Epithelial cell of esophagus (primary cell): ENCODE measurements around the gene ANKRD27.

ENCODE experiments used
- DNase-seq: peaks from one replicate; pipeline ENCODE4 v3.0.0; 2010; ENCODE audit warnings: low read depth
- H3K4me3 ChIP-seq: 2 replicates; pipeline ENCODE4 v1.5.1; 2011; ENCODE audit warnings: mild to moderate bottlenecking, low read length, control low read depth
- TF ChIP-seq, protein P1 (sequence below): IDR thresholded peaks from 2 replicates; pipeline ENCODE4 v1.5.1; 2011; ENCODE audit warnings: low read depth, mild to moderate bottlenecking, low read length, control low read depth, inconsistent platforms; ENCODE audit not compliant: insufficient read depth; ENCODE audit errors: missing control alignments

The ANKRD27 gene

GRCh38 chr19:32651729-32652140 lies 23.2 kb downstream of the ANKRD27 start:
- H3K4me3 ChIP-seq, result no peak overlapping the region
- TF ChIP-seq, protein P1, sequence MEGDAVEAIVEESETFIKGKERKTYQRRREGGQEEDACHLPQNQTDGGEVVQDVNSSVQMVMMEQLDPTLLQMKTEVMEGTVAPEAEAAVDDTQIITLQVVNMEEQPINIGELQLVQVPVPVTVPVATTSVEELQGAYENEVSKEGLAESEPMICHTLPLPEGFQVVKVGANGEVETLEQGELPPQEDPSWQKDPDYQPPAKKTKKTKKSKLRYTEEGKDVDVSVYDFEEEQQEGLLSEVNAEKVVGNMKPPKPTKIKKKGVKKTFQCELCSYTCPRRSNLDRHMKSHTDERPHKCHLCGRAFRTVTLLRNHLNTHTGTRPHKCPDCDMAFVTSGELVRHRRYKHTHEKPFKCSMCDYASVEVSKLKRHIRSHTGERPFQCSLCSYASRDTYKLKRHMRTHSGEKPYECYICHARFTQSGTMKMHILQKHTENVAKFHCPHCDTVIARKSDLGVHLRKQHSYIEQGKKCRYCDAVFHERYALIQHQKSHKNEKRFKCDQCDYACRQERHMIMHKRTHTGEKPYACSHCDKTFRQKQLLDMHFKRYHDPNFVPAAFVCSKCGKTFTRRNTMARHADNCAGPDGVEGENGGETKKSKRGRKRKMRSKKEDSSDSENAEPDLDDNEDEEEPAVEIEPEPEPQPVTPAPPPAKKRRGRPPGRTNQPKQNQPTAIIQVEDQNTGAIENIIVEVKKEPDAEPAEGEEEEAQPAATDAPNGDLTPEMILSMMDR, result no peak
- no peak for DNase-seq

GRCh38 chr19:32650671-32651070 lies 24.3 kb downstream of the ANKRD27 start:
- TF ChIP-seq, protein P1, result no peak
- no peak for DNase-seq
- H3K4me3 ChIP-seq, result no peak overlapping the region

DNA sequence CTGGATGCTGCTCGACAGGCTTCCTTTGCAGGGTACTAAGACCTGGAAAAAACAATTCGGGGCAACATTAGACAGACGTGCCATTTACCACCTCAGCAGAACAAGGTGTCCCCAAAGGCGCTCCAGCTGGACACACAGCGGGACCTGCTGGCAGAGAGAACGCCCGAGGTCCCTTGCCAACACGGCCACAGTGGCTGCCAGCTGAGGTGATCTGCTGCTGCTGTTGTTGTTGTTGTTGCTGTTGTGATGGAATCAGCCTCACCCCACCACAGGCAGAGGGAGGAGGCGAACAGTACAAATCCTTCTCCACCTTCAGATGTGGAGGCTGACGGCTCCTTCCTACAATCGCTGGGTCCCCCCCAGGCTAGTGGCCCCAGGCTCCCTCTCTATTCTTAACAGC lies 25.2 kb downstream of the ANKRD27 start:
- DNase-seq, result no peak
- no peak overlapping the region for H3K4me3 ChIP-seq
- TF ChIP-seq, protein P1, result no peak

DNA sequence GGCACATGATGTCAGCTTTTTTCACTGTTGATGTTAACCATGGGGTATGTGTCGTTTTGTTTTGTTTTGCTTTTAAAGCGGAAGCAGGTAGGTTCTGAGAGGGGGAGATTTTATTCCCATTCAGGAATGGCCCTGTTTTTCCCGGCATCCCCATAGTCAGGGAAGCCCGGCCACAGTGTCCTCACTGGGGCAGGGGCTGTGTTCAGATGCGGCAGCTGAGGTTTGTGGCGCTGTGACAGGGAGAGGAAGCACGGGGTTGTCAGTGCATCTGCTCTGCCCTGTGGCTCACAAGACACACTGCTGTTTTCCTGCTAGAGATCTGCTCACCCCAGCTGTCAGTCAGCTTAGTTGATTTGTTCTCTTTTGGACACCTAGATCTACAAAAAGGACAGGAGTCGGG lies 27.6 kb downstream of the ANKRD27 start:
- no peak for DNase-seq
- TF ChIP-seq, protein P1, result no peak
- H3K4me3 ChIP-seq, result no peak overlapping the region

- H3K4me3 ChIP-seq, result no peak overlapping the region
- DNase-seq, result no peak
- TF ChIP-seq, protein P1, result no peak
Measured at GRCh38 chr19:32646556-32646955, 28.4 kb downstream of the ANKRD27 start.

DNA sequence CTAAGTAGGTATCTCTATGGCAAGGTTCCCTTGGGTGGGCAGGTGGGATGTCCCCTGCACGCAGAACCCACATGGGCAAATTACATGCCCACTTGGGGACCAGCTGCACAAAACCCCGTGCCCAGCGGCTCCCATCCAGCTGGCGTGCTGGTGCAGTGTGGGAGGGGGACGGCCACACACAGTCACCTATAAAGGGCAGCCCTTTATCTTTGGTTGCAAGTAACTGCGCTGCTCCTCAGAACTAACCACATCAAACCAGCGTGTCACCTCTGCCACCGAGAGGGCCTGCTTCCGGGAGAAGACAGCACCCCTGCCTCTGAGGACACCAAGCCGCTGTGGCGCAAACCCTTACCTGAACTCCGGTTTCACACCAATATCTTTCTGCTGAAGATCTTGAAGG lies 32.2 kb downstream of the ANKRD27 start:
- TF ChIP-seq, protein P1, result no peak
- no peak for DNase-seq
- no peak overlapping the region for H3K4me3 ChIP-seq

DNA sequence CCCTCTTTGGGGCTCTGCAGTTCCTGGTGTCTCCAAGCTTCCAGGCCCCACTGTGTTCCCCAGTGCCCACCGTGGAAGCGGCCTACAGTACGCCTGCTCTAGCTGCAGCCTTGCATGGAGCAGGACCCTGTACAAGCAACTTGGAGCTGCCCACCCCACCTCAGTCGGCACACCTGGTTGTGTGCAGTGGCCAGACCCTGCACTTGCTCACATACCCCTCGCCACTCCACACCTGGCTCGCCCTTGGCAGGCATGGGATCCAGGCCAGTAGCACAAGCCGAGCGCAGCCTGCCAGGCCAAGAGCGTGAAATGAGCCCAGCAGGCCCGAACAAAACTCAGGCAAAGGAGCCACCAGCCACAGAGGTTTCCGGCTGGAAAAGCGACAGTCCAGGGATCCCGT lies 36.4 kb downstream of the ANKRD27 start:
- TF ChIP-seq, protein P1, result no peak
- no peak for DNase-seq
- no peak overlapping the region for H3K4me3 ChIP-seq
